SIG-M5 treated with dmso at 0.1 percent for 504 hours (cell line): Measurements from ENCODE around the gene FAM120A.
A peak's percentile ranks its signal among the peaks of the same experiment; 100 is the strongest.

Experiments used
- DNase-seq: peaks from one replicate; lab custom pipeline; 2025; ENCODE audit not compliant: unreplicated experiment; lab: John Stamatoyannopoulos, UW

The FAM120A gene

GRCh38 chr9:93440896-93441580 lies 10.4 kb upstream of the FAM120A start:
- DNase-seq, result no peak

- DNase-seq, result no peak
Measured at GRCh38 chr9:93446073-93446472, 5.4 kb upstream of the FAM120A start.

DNA sequence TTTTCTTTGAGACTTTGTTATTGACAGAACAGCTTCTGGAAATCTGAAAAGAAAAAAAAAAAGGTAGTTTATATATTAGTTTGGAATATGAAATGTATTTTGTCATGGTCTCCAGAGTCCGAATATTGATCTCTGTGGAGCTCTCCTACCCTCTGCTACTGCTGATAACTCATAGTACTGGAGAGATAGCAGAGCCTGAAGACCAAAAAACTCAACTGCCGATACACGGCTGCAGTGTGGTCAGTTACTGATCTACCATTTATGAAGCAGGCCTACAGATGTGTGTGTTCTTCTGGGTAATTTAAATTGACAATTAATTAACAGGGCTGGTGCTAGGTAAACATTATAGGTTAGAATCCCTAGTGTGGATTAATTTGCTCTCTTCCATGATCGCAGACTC lies 3.8 kb upstream of the FAM120A start:
- no peak for DNase-seq

GRCh38 chr9:93451849-93452709 lies 594 bp downstream of the FAM120A start:
- peak; percentile 14 for DNase-seq

- no peak for DNase-seq
Measured at GRCh38 chr9:93452710-93453046, 1.2 kb downstream of the FAM120A start.

- peak; percentile 96 for DNase-seq
Measured at GRCh38 chr9:93453047-93453914, 1.8 kb downstream of the FAM120A start, which contains the start of gene FAM120AOS. Gene FAM120AOS, minus strand, starts transcription at chr9:93453581. Its CDS starts 872 bp downstream, at chr9:93452709.

GRCh38 chr9:93456022-93456421 lies 4.5 kb downstream of the FAM120A start:
- DNase-seq, result no peak

GRCh38 chr9:93456504-93456903 lies 5.0 kb downstream of the FAM120A start:
- peak; percentile 32 for DNase-seq

- no peak for DNase-seq
Measured at GRCh38 chr9:93457006-93457405, 5.5 kb downstream of the FAM120A start.

DNA sequence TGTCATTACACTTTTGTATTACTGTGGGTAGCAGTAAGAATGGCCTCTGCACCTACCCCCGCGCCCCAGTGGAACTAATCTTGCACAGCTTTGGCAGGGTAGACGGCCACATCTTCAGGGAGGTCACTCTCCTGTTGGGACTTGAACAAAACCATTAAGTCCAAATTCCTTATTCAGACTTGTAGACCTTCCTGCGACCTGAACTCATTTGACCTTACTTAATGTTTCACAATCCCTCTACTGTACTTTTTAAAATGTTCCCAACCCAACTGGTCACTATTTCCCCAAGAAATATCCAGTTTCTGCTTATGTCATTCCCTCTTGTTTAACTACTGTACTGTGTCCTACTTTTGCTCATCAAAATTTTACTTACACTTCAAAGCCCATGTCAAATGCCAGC lies 7.2 kb downstream of the FAM120A start:
- no peak for DNase-seq

DNA sequence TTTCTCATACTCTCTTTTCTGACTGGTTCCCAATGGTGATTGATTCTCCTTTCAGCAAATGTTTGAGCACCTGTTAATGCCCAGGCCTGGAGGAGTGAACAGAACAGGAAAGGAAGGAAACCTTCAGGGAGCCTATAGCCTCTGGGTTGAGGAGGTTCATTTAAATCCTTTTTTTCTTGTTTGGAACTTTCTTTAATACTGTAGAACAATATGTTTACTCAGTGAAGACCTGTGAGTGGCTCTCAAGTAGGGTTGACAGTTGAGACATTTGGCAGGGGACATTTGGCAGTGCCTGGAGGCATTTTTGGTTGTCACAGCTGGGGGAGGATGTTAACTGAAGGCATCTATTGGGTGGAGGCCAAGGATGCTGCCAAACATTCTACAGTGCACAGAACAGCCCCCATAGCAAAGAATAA lies 8.0 kb downstream of the FAM120A start:
- no peak for DNase-seq

- no peak for DNase-seq
Measured at GRCh38 chr9:93460689-93461413, 9.4 kb downstream of the FAM120A start.

DNA sequence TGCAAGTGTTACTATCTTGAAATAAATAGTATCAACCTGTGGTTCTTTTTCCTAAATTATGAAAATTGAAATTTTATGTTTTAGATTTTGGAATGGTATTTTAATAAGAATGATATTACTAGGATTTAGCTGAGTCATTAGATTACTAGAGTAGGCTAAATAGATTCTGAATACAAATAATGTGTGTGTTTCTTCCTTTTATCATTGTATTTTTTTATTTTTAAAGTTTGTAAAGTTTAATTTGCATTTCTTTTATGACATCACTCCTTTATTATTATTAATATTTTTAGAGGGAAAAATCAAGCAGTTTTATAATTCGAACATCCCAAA lies 9.9 kb downstream of the FAM120A start:
- no peak for DNase-seq

- peak; percentile 9 for DNase-seq
Measured at GRCh38 chr9:93461821-93462220, 10.3 kb downstream of the FAM120A start.

GRCh38 chr9:93463638-93464248 lies 12.3 kb downstream of the FAM120A start:
- DNase-seq, result no peak

GRCh38 chr9:93464395-93464794 lies 12.9 kb downstream of the FAM120A start:
- peak; percentile 65 for DNase-seq

- DNase-seq, result peak; percentile 45
Measured at GRCh38 chr9:93464876-93465275, 13.4 kb downstream of the FAM120A start.

DNA sequence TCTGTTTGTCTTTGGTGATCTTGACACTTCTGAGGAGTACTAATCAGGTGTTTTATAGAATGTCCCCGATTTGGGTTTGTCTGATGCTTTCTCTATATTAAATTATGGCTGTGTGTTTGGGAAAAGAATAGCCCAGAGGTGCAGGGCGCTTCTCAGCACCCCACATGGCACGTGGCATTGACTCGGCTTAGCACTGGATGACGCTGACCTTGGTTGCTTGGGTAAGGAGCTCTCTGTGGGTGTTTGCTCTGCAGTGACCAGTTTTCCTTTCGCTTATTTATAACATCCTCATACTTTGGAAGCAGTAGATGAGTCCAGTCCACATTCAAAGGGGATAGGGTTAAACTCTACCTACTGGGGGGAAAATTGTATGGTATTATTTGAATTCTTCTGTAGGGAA lies 14.4 kb downstream of the FAM120A start:
- no peak for DNase-seq

GRCh38 chr9:93466416-93467061 lies 15.1 kb downstream of the FAM120A start:
- no peak for DNase-seq

DNA sequence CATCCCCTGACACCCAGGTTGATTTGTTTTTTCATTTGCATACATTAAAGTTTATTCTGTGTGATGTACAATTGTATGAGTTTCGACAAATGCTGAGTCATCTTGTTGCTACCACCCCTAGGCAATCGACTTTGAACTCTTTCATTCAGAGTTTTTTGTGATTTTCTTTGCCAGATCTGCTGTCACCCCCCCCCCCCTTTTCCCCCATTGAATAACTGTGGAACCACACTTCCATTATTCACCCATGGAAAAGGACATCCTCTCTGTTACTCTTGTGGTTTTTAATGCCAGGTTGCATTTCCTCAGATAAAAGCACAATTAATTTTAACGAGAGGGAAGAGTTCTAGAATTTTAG lies 15.6 kb downstream of the FAM120A start:
- no peak for DNase-seq
